ENCODE results near the gene ZNF417.
"Not testable (repeated sequence)": the region's sequence is repeated elsewhere in the genome, so short reads cannot be mapped to it uniquely, and the experiment has no call there.

ZNF417 gene

DNA sequence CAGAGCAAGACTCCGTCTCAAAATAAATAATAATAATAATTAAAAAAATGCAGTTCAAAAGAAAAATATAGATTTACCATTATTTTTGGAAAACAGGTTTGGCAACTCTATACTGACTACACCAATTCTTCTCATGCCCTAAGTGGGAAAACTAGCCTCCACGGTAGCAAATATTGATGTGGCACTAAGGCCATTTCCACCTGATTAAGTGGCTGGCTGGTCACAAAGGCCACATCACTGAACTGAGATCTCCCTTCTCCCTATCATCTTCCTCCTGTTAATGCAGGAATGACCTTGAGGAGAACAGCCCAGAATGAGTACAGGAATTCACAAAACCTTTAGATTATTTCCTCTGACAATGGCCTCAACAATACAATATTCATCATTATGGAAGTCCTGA, 46.2 kb downstream of the ZNF417 start:
- no peak overlapping the region for H3K4me3 ChIP-seq (ENCODE audit: low read depth, low read length)
- TF ChIP-seq, protein P1, sequence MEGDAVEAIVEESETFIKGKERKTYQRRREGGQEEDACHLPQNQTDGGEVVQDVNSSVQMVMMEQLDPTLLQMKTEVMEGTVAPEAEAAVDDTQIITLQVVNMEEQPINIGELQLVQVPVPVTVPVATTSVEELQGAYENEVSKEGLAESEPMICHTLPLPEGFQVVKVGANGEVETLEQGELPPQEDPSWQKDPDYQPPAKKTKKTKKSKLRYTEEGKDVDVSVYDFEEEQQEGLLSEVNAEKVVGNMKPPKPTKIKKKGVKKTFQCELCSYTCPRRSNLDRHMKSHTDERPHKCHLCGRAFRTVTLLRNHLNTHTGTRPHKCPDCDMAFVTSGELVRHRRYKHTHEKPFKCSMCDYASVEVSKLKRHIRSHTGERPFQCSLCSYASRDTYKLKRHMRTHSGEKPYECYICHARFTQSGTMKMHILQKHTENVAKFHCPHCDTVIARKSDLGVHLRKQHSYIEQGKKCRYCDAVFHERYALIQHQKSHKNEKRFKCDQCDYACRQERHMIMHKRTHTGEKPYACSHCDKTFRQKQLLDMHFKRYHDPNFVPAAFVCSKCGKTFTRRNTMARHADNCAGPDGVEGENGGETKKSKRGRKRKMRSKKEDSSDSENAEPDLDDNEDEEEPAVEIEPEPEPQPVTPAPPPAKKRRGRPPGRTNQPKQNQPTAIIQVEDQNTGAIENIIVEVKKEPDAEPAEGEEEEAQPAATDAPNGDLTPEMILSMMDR (IDR thresholded peaks at IDR 0.05; ENCODE audit: control insufficient read depth, extremely low read depth, insufficient read depth): no peak
- no peak for DNase-seq (ENCODE audit: low read depth)

DNA sequence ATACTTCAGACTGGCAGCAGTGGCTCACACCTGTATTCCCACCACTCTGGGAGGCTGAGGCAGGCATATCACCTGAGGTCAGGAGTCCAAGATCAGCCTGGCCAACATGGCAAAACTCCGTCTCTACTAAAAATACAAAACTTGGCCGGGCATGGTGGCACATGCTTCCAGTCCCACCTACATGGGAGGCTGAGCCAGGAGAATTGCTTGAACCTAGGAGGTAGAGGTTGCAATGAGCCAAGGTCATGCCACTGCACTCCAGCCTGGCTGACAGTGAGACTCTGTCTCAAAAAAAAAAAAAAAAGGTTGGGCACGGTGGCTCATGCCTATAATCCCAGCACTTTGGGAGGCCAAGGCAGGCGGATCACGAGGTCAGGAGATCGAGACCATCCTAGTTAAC, 46.7 kb downstream of the ZNF417 start:
- H3K4me3 ChIP-seq (ENCODE audit: low read depth, low read length); DNase-seq (ENCODE audit: low read depth): not testable (repeated sequence)

GRCh38 chr19:57867868-57868492, 48.4 kb downstream of the ZNF417 start:
- no peak for DNase-seq (ENCODE audit: low read depth)
- no peak overlapping the region for H3K4me3 ChIP-seq (ENCODE audit: low read depth, low read length)
- TF ChIP-seq, protein P1 (IDR thresholded peaks at IDR 0.05; ENCODE audit: control insufficient read depth, extremely low read depth, insufficient read depth): no peak
